Breast epithelium (tissue), 3 donors: ENCODE data around the gene RAB33B.

Experiments
- POLR2A ChIP-seq: fragments of 450-650 bp; IDR thresholded peaks from one replicate; pipeline ENCODE4 v1.6.1; 2016; ENCODE audit warnings: antibody characterized with exemption, mild to moderate bottlenecking, moderate library complexity
- TF ChIP-seq, protein P1 (sequence below), 3 donors: fragments of 450-650 bp; IDR thresholded peaks; one replicate each; pipeline ENCODE4 v1.5.1; 2016 to 2017; ENCODE audit warnings: antibody characterized with exemption in 3 of 3, mild to moderate bottlenecking in 3 of 3, moderate library complexity in 3 of 3

DNA sequence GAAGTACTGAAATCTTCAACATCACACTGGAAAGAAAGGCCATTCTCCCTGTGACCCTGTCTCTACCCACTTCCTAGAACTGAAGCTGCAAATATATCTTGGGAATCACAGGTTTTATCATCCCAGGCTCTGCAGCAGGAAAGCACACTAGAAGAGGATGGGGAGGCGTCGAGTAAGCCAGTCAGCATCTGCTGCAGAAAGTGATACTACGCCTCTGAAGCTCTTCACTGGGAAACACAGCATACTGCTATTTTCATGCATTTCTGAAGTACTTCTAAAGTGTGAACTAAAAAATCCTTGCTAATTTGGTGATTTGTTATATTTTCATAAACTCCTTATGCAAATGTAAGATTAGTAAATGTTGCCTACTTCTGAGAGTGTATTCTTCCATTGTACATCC, 29.1 kb downstream of the RAB33B start:
- TF ChIP-seq, protein P1, sequence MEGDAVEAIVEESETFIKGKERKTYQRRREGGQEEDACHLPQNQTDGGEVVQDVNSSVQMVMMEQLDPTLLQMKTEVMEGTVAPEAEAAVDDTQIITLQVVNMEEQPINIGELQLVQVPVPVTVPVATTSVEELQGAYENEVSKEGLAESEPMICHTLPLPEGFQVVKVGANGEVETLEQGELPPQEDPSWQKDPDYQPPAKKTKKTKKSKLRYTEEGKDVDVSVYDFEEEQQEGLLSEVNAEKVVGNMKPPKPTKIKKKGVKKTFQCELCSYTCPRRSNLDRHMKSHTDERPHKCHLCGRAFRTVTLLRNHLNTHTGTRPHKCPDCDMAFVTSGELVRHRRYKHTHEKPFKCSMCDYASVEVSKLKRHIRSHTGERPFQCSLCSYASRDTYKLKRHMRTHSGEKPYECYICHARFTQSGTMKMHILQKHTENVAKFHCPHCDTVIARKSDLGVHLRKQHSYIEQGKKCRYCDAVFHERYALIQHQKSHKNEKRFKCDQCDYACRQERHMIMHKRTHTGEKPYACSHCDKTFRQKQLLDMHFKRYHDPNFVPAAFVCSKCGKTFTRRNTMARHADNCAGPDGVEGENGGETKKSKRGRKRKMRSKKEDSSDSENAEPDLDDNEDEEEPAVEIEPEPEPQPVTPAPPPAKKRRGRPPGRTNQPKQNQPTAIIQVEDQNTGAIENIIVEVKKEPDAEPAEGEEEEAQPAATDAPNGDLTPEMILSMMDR (IDR thresholded peaks at IDR 0.05): no peak
- TF ChIP-seq POLR2A: no peak
